SK-N-SH (cell line): ENCODE measurements around the gene DUOXA2. TPM values are rescaled to one million over a fixed set of nuclear protein-coding genes. Genes with fewer than 3 reads are reported as not detected.

ENCODE experiments used
- CTCF ChIA-PET: fragments of 300-600, 350-600 bp; formaldehyde crosslinking; extraction: SDS; loops from one replicate; lab custom pipeline; 2021; lab: Yijun Ruan, JAX
- POLR2A ChIA-PET: fragments of 350-600 bp; sonication (Branson Sonifier 250); formaldehyde crosslinking; extraction: SDS; loops from one replicate; lab custom pipeline; 2020; ENCODE audit warnings: antibody characterized with exemption, inconsistent platforms; lab: Yijun Ruan, JAX
- DNase-seq: peaks from one replicate; pipeline ENCODE4 v3.0.0; 2012
- H2AFZ ChIP-seq: fragments of 200-600 bp; sonication (generic); 2 replicates; pipeline ENCODE4 v1.8.1; 2016; ENCODE audit warnings: antibody characterized with exemption, mild to moderate bottlenecking, low read depth
- H3F3A ChIP-seq: fragments of 200-600 bp; sonication (generic); replicated peaks from 2 replicates; pipeline ENCODE3; 2016; ENCODE audit warnings: antibody characterized with exemption, mild to moderate bottlenecking; ENCODE audit not compliant: insufficient read depth
- H3K27ac ChIP-seq, 2 experiments: fragments of 200-500 bp in 1 of 2; fragments of 200-600 bp in 1 of 2; sonication (Bioruptor generic) in 1 of 2; sonication (generic), shearing (Covaris generic) in 1 of 2; 2 replicates each; pipeline versions ENCODE4 v1.5.1 to v1.6.1; 2014 to 2016; ENCODE audit warnings: low read depth in 2 of 2, inconsistent platforms in 1 of 2, low read length in 1 of 2, mild to moderate bottlenecking in 1 of 2, mixed read lengths in 1 of 2
- H3K27me3 ChIP-seq: fragments of 200-600 bp; sonication (generic), shearing (Covaris generic); 2 replicates; pipeline ENCODE4 v1.6.1; 2016; ENCODE audit warnings: mixed run types; ENCODE audit not compliant: insufficient read depth
- H3K36me3 ChIP-seq, 2 experiments: fragments of 200-500 bp in 1 of 2; fragments of 200-600 bp in 1 of 2; sonication (Bioruptor generic) in 1 of 2; sonication (generic) in 1 of 2; replicated peaks in 1 of 2; 2 replicates each; pipeline versions ENCODE3 to v1.5.1; 2014 to 2016; ENCODE audit warnings: low read length in 1 of 2, mild to moderate bottlenecking in 1 of 2; ENCODE audit not compliant: insufficient read depth in 2 of 2, control insufficient read depth in 1 of 2
- H3K4me1 ChIP-seq, 2 experiments: fragments of 200-500 bp in 1 of 2; fragments of 200-600 bp in 1 of 2; sonication (Bioruptor generic) in 1 of 2; sonication (generic), shearing (Covaris generic) in 1 of 2; 2 replicates each; pipeline versions ENCODE4 v1.5.1 to v1.6.1; 2014 to 2016; ENCODE audit warnings: low read depth in 1 of 2, low read length in 1 of 2, mixed run types in 1 of 2; ENCODE audit not compliant: insufficient read depth in 2 of 2, control insufficient read depth in 1 of 2
- H3K4me2 ChIP-seq: fragments of 200-600 bp; sonication (generic), shearing (Covaris generic); 2 replicates; pipeline ENCODE4 v1.6.1; 2017; ENCODE audit warnings: mixed run types
- H3K4me3 ChIP-seq, 2 experiments: fragments of 200-500 bp in 1 of 2; fragments of 200-600 bp in 1 of 2; sonication (Bioruptor generic) in 1 of 2; sonication (generic), shearing (Covaris generic) in 1 of 2; 2 replicates each; pipeline versions ENCODE4 v1.5.1 to v1.8.1; 2014 to 2016; ENCODE audit warnings: low read depth in 2 of 2, inconsistent platforms in 1 of 2, low read length in 1 of 2, mild to moderate bottlenecking in 1 of 2, mixed read lengths in 1 of 2, moderate library complexity in 1 of 2
- H3K79me2 ChIP-seq: fragments of 200-600 bp; sonication (generic); 2 replicates; pipeline ENCODE4 v1.8.1; 2017; ENCODE audit warnings: mild to moderate bottlenecking; ENCODE audit not compliant: insufficient read depth
- H3K9ac ChIP-seq: fragments of 200-600 bp; sonication (generic); 2 replicates; pipeline ENCODE4 v1.6.1; 2017; ENCODE audit warnings: mixed run types
- H3K9me2 ChIP-seq: fragments of 200-600 bp; sonication (generic); 2 replicates; pipeline ENCODE4 v1.6.1; 2017; ENCODE audit warnings: mixed run types
- H3K9me3 ChIP-seq: fragments of 200-600 bp; sonication (generic); 2 replicates; pipeline ENCODE4 v1.6.1; 2017; ENCODE audit warnings: mixed run types, mild to moderate bottlenecking, moderate library complexity
- H4K20me1 ChIP-seq: fragments of 200-600 bp; sonication (generic); 2 replicates; pipeline ENCODE4 v1.6.1; 2017; ENCODE audit warnings: mild to moderate bottlenecking, mixed run types; ENCODE audit not compliant: insufficient read depth
- CHD2 ChIP-seq: fragments of 150-350 bp; IDR thresholded peaks from 2 replicates; pipeline ENCODE4 v1.6.1; 2018; ENCODE audit warnings: low read length; ENCODE audit not compliant: partially characterized antibody
- CTCF ChIP-seq: fragments of 200-600 bp; sonication (generic); IDR thresholded peaks from 2 replicates; pipeline ENCODE4 v1.6.1; 2017; ENCODE audit warnings: antibody characterized with exemption, mild to moderate bottlenecking, moderate library complexity
- EP300 ChIP-seq, 2 experiments: IDR thresholded peaks; 2 replicates each; pipeline versions ENCODE4 v1.4.0 to v1.6.1; 2012; ENCODE audit warnings: borderline replicate concordance in 1 of 2, low read depth in 1 of 2, low read length in 1 of 2
- EZH2phosphoT487 ChIP-seq: fragments of 200-600 bp; sonication (generic); IDR thresholded peaks from 2 replicates; pipeline ENCODE4 v1.6.1; 2017; ENCODE audit warnings: low read depth, mixed run types, mild to moderate bottlenecking, antibody characterized with exemption, moderate library complexity, borderline replicate concordance
- FOSL2 ChIP-seq: IDR thresholded peaks from 2 replicates; pipeline ENCODE4 v1.4.0; 2012; ENCODE audit warnings: low read depth, mild to moderate bottlenecking, moderate library complexity, borderline replicate concordance
- FOXJ3 ChIP-seq: sonication (generic); formaldehyde crosslinking; IDR thresholded peaks from 2 replicates; pipeline ENCODE4 v1.5.1; 2020; ENCODE audit warnings: mild to moderate bottlenecking, missing genetic modification reagents
- FOXM1 ChIP-seq: IDR thresholded peaks from 2 replicates; pipeline ENCODE4 v1.4.0; 2012; ENCODE audit warnings: low read depth, mild to moderate bottlenecking
- GABPA ChIP-seq: IDR thresholded peaks from 2 replicates; pipeline ENCODE4 v1.4.0; 2012; ENCODE audit warnings: low read depth, mild to moderate bottlenecking
- GATA2 ChIP-seq: sonication (generic); formaldehyde crosslinking; IDR thresholded peaks from 2 replicates; pipeline ENCODE4 v1.5.0; 2020; ENCODE audit warnings: mild to moderate bottlenecking, missing genetic modification reagents
- JUND ChIP-seq: IDR thresholded peaks from 2 replicates; pipeline ENCODE4 v1.4.0; 2012
- MXI1 ChIP-seq: IDR thresholded peaks from 2 replicates; pipeline ENCODE4 v1.6.1; 2012; ENCODE audit warnings: mild to moderate bottlenecking, low read depth, low read length, improper control_type of control experiment
- NFIC ChIP-seq: IDR thresholded peaks from 2 replicates; pipeline ENCODE4 v1.4.0; 2012; ENCODE audit warnings: borderline replicate concordance
- NRF1 ChIP-seq: IDR thresholded peaks from 2 replicates; pipeline ENCODE4 v1.6.1; 2012; ENCODE audit warnings: low read depth, mild to moderate bottlenecking, low read length
- PBX3 ChIP-seq: IDR thresholded peaks from 2 replicates; pipeline ENCODE4; 2012
- POLR2AphosphoS5 ChIP-seq: IDR thresholded peaks from 2 replicates; pipeline ENCODE4 v1.6.1; 2012; ENCODE audit warnings: low read depth, low read length
- RAD21 ChIP-seq: IDR thresholded peaks from 2 replicates; pipeline ENCODE4 v1.6.1; 2012; ENCODE audit warnings: mild to moderate bottlenecking, low read length
- RCOR1 ChIP-seq: fragments of 150-350 bp; IDR thresholded peaks from 2 replicates; pipeline ENCODE4 v1.6.1; 2017; ENCODE audit warnings: antibody characterized with exemption, low read length
- RXRA ChIP-seq: IDR thresholded peaks from 2 replicates; pipeline ENCODE4 v1.4.0; 2012; ENCODE audit warnings: low read depth, mild to moderate bottlenecking, borderline replicate concordance
- TAF1 ChIP-seq: IDR thresholded peaks from 2 replicates; pipeline ENCODE4 v1.6.1; 2012; ENCODE audit warnings: low read depth, mild to moderate bottlenecking, low read length, moderate library complexity, borderline replicate concordance
- TCF12 ChIP-seq: IDR thresholded peaks from 2 replicates; pipeline ENCODE4 v1.4.0; 2012
- TEAD4 ChIP-seq: IDR thresholded peaks from 2 replicates; pipeline ENCODE4 v1.4.0; 2012; ENCODE audit warnings: mild to moderate bottlenecking, borderline replicate concordance; ENCODE audit not compliant: insufficient read depth
- WGBS: methylation state at CpG from one replicate; pipeline ENCODE4 v1.1.6; 2017; ENCODE audit warnings: low lambda C conversion rate; 5-methylcytosine and 5-hydroxymethylcytosine counted together
- polyA plus RNA-seq, 3 experiments: library from polyadenylated mRNA; depleted of rRNA; stranded (reverse); fragments of >200 nt; gene quantifications; 2 replicates each; pipeline ENCODE4 v1.2.3, GENCODE V29; 2012
- TF ChIP-seq, protein P1 (sequence below): IDR thresholded peaks from 2 replicates; pipeline ENCODE4 v1.4.0; 2012; ENCODE audit warnings: low read depth, borderline replicate concordance
- TF ChIP-seq, protein P2 (sequence below): fragments of 150-350 bp; IDR thresholded peaks from 2 replicates; pipeline ENCODE4 v1.6.1; 2016; ENCODE audit warnings: mild to moderate bottlenecking, low read depth, low read length
- TF ChIP-seq, protein P3 (sequence below): fragments of 150-350 bp; IDR thresholded peaks from 2 replicates; pipeline ENCODE4 v1.6.1; 2017; ENCODE audit warnings: antibody characterized with exemption, low read length, low read depth, borderline replicate concordance

DUOXA2 gene
- polyA plus RNA-seq, 1 of the 3 experiments (the other 2 are of a cell fraction), result not detected

- TF ChIP-seq TEAD4, result peak; percentile 12; the same call in 1 of the 2 replicates
- TF ChIP-seq JUND, result no peak
- no peak for TF ChIP-seq RCOR1
- 0 out of 2 replicates have a peak, but pooled peaks have one; percentile 8 for TF ChIP-seq PBX3
- peak; percentile 96 for TF ChIP-seq RAD21
- no peak for TF ChIP-seq FOXJ3
- TF ChIP-seq FOXM1, result no peak
- no peak for TF ChIP-seq CHD2
- TF ChIP-seq EP300 (IDR thresholded peaks at IDR 0.05; ENCODE audit: borderline replicate concordance in 1 of 2, low read depth in 1 of 2, low read length in 1 of 2), result no peak
- TF ChIP-seq, all 33 proteins: peak for 6
These were observed 48.8 kb downstream of the DUOXA2 start (continued) for GRCh38 chr15:45162771-45163507.

GRCh38 chr15:45163508-45163856, 49.4 kb downstream of the DUOXA2 start:
- H3K79me2 ChIP-seq, result peaks cover 10% of the 10 kb centered on the region; the same call in 1 of the 2 replicates
- DNase-seq, result no peak
- POLR2A ChIA-PET, result interaction anchor here (1.0 to 2.0 kb wide), 10 partner anchors 15 to 239 kb away, joined by 3 to 31 read pairs (median 6); partner anchors contain the start of gene SHF
- H3K9me3 ChIP-seq, result no peaks in the 10 kb centered on the region
- H4K20me1 ChIP-seq, result no peaks in the 10 kb centered on the region
- no peak overlapping the region for H3K4me2 ChIP-seq
- no peak overlapping the region for H3K4me3 ChIP-seq
- no peaks in the 10 kb centered on the region for H3K36me3 ChIP-seq
- no peak overlapping the region; a peak in 1 of 4 replicates for H3K27ac ChIP-seq
- no peak overlapping the region for H2AFZ ChIP-seq
- H3K4me1 ChIP-seq, result peaks cover 16 to 39% of the 10 kb centered on the region in 2 experiments
- no peaks in the 10 kb centered on the region for H3K9me2 ChIP-seq
- no peak overlapping the region for H3K9ac ChIP-seq
- H3F3A ChIP-seq, result peaks cover 6% of the 10 kb centered on the region
- CTCF ChIA-PET, result interaction anchor here (0.6 to 10.7 kb wide), 43 partner anchors 8 to 896 kb away, joined by 3 to 226 read pairs (median 4); partner anchors contain the start of gene SHF
- WGBS, result 83% methylated on average over 9 of the region's 9 CpGs
- no peaks in the 10 kb centered on the region for H3K27me3 ChIP-seq
- no peak for TF ChIP-seq FOSL2
- TF ChIP-seq CTCF, result no peak
- no peak for TF ChIP-seq EZH2phosphoT487
- no peak for TF ChIP-seq MXI1
- no peak for TF ChIP-seq GABPA
- no peak for TF ChIP-seq GATA2
- no peak for TF ChIP-seq NRF1
- no peak for TF ChIP-seq POLR2AphosphoS5
- TF ChIP-seq TAF1, result no peak
- TF ChIP-seq RXRA, result no peak
- TF ChIP-seq, protein P1, sequence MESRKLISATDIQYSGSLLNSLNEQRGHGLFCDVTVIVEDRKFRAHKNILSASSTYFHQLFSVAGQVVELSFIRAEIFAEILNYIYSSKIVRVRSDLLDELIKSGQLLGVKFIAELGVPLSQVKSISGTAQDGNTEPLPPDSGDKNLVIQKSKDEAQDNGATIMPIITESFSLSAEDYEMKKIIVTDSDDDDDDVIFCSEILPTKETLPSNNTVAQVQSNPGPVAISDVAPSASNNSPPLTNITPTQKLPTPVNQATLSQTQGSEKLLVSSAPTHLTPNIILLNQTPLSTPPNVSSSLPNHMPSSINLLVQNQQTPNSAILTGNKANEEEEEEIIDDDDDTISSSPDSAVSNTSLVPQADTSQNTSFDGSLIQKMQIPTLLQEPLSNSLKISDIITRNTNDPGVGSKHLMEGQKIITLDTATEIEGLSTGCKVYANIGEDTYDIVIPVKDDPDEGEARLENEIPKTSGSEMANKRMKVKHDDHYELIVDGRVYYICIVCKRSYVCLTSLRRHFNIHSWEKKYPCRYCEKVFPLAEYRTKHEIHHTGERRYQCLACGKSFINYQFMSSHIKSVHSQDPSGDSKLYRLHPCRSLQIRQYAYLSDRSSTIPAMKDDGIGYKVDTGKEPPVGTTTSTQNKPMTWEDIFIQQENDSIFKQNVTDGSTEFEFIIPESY, result no peak
- TF ChIP-seq, protein P2, sequence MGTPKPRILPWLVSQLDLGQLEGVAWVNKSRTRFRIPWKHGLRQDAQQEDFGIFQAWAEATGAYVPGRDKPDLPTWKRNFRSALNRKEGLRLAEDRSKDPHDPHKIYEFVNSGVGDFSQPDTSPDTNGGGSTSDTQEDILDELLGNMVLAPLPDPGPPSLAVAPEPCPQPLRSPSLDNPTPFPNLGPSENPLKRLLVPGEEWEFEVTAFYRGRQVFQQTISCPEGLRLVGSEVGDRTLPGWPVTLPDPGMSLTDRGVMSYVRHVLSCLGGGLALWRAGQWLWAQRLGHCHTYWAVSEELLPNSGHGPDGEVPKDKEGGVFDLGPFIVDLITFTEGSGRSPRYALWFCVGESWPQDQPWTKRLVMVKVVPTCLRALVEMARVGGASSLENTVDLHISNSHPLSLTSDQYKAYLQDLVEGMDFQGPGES, result no peak
- no peak for TF ChIP-seq NFIC
- no peak for TF ChIP-seq EP300 (IDR thresholded peaks at IDR 0.05; ENCODE audit: borderline replicate concordance in 1 of 2, low read depth in 1 of 2, low read length in 1 of 2)
- no peak for TF ChIP-seq JUND
- TF ChIP-seq, protein P3, sequence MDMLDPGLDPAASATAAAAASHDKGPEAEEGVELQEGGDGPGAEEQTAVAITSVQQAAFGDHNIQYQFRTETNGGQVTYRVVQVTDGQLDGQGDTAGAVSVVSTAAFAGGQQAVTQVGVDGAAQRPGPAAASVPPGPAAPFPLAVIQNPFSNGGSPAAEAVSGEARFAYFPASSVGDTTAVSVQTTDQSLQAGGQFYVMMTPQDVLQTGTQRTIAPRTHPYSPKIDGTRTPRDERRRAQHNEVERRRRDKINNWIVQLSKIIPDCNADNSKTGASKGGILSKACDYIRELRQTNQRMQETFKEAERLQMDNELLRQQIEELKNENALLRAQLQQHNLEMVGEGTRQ, result no peak
- TF ChIP-seq TCF12, result no peak
